NCI-H1930 (cell line): ENCODE measurements around the gene ASTN2.
A peak's percentile ranks its signal among the peaks of the same experiment; 100 is the strongest.

Experiments used
- DNase-seq, 2 experiments: peaks; one replicate each; lab custom pipeline; 2025; lab: John Stamatoyannopoulos, UW

Gene ASTN2

DNA sequence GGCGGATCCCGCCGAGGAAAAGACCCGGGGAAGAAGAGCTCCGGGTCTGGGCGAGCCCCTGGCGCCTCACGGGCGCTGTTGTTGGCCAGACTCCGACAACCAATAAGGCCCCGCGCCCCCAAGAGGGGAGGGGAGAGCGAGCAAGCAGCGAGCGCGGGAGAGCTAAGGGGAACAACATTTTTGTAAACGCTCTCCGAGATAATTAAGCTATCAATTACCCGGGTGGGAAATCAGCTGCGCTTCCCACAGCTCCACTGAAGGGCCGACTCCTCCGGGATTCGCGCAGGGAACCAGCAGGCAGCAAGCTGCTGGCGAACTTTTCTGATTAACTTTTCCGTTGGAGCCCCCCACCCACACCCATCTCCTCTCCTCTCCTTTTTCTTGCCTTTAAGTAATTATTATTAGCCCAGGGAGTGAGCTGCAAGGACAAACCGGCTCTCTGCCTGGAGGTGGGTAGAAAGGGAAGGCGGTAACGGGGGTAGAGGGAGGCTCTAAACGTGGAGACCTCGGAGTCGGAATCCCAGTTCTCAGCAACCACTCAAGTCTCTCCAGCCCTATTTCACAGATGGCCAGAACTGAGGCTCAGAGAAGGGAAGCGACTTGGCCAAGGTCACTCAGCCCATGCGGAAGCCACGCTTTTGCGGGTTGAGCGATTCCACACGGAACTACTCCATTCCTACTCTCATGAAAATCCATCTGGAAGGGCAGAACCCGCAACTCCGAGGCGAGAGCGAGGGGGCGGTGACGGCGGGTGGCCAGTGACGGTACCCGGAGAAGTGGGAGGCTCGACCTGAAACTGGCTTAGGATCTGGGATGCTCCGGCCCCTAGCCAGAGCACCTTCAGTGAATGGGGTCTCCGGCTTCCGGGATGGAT lies 1.3 kb downstream of the ASTN2 start:
- no peak for DNase-seq

DNA sequence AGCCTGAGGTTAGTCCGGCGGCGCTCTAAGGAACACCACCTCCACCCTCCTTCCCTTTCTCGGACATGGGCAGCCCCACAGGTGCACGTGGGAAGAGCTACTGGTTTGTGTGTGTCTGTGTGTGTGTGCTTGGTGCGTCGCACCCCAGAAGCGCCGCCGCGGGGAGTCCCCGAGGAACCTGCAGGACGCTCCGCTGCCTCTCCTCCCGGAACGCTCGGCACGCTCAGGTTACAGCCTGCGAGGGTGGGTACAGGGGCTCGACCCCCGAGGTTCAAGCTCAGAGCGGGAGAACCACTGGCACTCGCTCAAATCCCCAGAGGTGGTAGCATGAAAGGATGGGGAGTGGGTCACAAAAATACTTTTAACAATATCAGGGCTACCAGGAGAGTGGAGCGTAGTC lies 2.0 kb downstream of the ASTN2 start:
- no peak for DNase-seq

DNA sequence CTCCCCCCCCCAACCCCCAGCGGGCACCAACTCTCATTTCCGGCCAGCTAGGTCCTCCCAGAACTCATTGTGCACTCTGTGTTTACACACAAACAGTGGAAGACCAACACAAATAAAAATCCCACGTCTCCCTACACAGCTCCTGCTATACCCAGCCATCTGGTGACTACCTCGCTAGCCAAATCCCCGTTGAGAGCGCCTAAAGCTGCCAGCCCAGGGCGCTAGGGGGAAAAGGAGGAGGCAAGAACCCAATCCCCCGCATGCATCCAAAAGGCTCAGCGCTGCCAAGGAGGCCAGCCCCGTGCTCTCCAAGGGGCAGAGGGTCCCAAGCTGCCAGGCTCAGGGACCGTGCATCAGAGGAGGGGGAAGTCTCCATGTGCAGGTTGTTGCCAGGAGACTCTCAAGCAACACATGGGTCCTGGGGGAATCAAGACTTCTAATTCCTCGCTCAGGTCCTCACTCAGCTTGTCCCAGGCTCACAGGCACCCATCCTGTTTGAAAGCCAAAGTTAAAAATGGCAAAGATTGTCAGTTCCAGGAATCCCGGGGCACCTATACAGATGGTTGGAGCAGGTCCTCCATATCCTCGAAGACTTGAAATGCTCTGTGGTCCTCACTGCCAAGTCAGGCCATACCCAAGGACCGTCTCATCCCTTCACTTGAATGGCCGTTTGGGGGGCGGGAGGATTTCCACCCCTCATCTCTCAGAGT lies 2.7 kb downstream of the ASTN2 start:
- DNase-seq, result no peak

DNA sequence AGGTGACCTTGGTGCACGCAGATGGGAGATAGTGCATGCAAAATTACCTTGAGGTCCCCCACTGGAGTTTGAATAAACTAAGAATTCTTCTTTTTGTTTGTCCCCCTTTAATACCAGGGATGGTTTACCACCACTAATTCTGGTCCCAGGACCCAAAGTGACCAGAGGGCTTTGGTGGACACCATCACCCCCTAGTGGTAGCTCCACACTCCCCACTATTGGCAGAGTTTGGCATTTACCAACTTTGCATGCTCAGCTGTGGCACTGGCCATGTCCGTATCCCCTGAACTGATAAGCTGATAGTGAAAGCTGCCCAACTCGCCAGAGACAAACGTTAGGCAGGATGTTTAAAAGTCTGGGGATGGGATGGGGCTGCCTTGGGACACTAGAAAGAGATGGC lies 3.3 kb downstream of the ASTN2 start:
- peak; percentile 20 to 29 for DNase-seq

DNA sequence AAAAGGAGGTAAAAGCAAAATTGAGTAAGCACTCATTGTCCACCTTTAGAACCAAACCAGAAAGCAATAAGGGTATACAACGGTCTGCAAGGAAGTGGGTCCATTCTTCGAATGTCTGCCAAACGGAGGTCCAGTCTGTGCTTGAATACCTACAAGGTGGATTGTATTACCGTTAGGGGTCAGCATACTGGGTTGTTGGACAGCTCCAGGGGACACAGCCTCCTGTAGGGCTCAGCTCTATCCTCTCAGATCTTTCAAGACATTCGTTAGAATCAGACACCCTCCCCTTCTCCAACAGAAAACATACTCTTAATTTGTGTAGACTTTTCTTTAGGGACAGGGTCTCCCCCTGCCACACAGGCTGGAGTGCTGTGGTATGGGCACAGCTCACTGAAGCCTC lies 5.5 kb downstream of the ASTN2 start:
- DNase-seq, result no peak

DNA sequence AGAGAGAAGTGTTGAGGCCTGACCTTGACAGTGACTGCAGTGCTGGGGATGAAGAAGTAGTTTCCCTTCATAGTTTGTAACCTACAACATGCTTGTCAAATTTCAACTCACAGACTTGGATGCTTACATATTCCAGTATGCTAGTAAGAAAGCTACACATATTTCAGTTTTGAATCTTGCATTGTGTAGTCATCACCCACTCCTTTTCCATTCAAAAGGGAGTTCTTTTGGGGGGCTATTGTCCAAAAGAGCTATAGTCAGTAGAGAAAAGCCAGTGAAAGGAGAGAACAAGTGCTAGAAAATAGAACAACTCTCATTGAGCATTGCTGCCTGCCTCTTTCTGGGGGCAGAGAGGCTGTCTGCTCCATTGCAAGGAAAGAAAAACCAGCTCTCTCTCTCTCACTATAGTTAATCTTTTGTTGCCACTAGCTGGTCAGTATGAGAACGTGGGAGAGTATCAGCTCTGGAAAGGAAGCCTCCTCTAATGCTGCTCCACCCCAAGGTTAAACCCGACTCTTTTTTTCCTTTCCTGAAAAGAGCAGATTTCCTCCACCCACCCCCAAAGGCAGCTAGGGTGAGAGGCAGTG lies 7.3 kb downstream of the ASTN2 start:
- no peak for DNase-seq

DNA sequence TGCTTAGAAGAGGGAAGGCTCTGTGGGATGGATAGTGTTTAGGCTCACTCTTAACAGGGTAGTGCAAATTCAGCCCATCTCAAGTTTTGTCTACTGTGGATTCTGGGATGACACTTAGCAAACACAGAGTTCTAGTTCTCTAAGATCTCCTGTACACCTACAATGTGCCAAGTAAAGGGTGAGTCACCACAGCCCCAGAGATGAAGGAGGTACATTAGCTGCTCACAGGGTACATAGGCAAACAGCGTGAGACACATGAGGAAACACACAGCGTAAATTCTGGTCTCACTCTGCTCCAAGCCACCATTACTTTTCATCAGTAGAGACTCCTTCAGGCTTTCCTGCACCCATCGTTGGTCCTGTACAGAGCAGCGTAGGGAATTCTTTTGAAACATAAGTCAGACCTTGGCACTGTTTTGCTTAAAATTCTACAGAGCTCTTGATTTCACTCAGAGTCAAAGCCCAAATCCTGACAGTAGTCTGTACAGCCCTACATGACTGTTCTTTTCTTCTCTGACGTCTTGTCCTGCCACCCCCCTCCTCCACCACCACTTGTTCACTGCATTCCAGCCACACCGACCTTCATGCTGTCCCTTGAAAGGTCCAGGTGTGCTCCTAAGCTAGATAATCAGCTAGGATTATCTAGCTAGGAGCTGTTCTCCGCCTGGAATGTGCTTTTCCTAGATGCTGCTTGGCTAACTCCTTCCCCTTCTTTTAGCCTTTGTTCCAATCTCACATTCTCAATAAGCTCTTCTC lies 8.7 kb downstream of the ASTN2 start:
- DNase-seq, result no peak

DNA sequence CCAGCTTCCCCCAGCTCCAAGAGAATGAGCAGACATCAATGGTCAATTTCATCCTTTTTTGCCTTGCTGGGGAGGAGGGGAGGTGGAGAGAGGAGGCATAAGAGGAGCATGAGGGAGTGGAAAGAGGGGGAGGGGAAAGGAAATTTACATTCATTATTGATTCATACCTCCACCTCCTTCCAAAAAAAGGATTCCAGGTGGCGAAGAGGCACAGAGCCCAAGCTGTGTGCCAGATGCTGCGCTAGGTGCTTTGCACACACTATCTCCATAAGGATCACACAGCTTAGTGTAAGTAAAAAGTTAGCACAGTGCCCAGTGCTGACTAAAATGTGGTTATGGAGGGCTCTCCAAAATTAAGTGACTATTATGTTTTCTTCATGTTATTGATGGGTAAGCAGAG lies 11.0 kb downstream of the ASTN2 start:
- no peak for DNase-seq

DNA sequence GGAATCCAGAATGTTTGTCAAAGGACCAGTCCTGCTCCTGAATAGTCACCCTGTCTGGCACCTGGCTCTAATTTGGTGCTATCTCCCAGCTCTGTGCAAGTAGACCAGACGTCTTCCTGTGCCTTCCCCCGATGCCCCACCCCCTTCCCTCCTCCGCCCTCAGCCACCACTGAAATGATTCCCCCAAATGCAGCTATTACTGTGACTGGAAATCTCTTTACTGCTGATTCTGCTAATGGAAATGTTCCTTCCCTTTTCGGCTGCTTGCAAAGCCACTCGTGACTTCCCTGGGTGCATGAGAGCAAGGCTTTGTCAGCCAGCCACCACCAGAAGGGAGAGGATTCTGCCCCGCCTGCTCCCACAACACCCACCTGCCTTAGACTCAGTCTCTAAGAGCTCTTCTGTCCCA lies 11.4 kb downstream of the ASTN2 start:
- no peak for DNase-seq

DNA sequence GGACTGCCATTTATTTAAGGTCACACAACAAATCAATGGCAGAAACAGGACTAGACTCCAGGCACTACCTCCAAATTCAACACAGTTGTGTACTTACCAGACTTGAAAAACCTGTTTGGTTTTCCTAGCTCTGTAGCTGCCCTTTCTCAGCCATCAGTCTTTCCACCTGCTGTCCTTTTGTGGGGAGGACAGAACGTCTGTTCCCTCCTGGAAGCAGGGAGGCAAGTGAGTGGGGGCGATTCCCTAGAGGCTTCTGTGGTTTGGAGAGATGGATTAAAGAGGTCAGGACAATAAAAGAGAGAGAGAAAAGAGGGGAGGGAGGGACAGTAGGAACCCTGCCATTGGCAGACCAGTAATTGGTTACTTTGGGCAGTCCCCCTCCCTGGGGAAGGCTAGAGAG lies 14.7 kb downstream of the ASTN2 start:
- peak; percentile 38 to 57 for DNase-seq

DNA sequence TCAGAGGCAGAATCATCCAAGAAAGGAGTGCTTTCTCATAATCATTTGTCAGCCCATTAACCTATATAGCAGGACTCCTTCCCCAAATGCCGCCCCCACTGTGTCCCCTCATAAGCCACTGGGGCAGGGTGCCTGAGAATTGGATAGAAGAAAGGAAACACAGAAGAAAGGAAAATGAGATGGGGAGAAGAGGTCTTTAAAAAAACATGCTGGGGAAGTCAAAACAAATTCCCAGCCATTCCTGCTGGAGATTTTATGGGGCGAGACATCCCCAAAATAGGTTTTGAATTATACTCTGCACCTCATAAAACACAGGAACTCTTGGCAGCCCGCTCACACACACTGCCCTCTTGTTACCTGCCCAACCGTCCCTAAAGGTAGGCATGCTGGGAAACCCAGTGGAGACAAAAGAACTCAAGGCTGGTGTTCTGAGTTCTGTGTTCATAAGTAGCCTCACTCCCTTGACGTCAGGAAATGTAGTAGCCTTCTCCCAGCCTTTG lies 19.7 kb downstream of the ASTN2 start:
- DNase-seq, result no peak

DNA sequence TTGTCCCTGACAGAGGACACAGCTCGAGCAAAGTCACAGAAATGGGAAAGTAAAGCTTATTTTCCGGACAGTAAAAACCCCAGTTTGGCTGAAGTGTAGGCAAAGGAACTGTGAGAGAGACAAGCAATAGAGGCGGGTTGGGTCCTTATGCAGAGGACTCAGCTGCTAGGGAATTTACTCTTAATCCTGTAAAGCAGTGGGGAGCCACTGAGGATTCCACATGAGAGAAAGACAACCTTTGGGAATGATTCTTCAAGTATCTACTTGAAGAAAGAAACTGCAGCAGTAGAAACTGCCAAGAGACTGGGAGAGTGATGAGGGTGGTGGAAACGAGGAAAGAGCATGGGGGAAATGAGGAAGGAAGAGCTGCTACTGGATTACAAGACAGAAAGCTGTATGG lies 20.2 kb downstream of the ASTN2 start:
- DNase-seq, result no peak

DNA sequence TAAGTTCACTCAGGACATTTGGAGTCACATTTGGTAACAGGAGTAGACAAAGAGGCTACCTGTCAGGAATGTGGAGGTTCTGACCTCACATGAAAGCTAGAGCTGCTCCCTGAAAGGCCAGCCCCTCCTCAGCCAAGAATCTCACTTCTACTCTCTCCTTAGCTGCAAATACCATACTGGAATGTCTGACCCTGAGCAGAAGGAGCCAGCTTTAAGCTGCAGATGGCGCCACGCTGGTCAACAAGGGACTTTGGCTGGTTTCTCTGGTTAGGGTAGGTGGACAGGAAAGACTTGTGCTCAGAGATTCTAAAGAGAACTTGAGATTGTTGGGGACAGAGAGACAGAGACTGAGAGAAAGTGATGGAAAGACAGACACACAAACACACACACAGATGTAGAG lies 21.9 kb downstream of the ASTN2 start:
- DNase-seq, result no peak

DNA sequence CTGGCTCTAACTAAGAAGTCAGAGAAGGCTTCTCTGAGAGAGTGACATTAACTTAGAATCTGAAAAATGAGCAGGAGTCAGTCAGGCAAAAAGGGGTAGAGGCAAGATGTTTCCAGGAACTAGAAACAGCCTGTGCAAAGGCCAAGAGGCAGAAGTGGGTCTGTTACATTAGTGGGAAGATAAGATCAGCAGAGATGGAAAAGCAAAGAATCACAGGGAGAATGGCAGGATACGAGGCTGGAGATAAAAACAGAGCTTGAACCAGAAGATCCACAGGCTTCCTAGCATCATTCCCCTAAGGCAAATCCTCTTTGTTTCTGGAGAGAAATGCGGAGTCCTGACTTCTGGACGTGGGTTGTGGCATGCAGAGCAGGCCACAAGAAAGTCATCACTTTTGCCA lies 27.4 kb downstream of the ASTN2 start:
- DNase-seq, result no peak

DNA sequence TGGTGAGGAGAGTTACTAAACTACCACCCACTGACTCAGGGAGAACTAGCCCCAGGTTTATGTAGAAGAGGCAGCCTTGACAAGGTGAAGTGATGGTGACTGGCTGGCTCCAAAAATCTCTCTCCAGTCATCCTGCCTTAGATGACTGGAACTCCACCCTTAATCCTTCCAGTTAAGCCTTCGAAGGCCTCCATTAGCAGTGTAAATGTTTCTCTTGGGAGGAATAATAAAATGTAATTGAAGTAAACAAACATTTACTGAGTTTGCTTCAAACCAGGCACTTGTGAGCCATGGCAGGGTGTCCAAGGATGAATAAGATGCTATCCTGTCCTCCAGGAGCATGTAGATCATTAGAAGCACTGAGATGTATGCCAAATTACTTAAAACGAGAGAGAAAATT lies 35.5 kb downstream of the ASTN2 start:
- DNase-seq, result no peak

DNA sequence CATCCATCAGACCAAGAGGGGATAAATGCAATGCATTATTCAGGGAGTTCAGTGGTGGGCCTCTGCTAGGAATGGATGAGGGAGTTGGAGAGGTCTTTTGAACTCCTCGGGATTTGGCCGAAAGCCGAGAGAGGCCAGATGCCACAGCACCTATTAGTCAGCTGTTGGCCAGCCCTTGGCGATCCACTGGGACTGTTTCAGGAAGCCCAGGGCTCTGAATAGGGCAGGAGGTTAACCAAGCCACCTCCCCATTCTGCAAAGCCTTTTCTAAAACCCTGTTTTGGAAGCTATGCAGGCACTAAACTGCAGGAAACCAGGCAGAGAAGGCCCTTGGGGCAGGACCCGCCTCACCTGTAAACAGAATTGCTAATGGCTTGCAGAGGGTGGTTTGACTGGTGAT lies 37.8 kb downstream of the ASTN2 start:
- DNase-seq, result no peak

DNA sequence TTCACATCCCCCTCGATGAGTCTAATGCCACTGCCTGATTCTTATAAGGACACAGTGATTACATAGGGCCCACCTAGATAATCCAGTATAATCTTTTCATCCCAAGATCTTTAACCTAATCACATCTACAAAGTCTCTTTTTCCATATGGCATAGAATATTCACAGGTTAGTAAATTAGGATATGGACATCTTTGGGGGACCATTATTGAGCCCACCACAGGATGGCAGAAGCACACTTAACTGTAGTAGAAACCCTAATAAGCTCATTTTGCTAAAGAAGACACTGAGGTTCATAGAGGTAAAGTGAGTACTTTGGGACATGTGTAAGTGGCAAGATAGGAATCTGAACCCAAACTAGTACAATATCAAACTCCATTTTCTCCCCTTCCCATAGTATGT lies 38.9 kb downstream of the ASTN2 start:
- DNase-seq, result no peak

DNA sequence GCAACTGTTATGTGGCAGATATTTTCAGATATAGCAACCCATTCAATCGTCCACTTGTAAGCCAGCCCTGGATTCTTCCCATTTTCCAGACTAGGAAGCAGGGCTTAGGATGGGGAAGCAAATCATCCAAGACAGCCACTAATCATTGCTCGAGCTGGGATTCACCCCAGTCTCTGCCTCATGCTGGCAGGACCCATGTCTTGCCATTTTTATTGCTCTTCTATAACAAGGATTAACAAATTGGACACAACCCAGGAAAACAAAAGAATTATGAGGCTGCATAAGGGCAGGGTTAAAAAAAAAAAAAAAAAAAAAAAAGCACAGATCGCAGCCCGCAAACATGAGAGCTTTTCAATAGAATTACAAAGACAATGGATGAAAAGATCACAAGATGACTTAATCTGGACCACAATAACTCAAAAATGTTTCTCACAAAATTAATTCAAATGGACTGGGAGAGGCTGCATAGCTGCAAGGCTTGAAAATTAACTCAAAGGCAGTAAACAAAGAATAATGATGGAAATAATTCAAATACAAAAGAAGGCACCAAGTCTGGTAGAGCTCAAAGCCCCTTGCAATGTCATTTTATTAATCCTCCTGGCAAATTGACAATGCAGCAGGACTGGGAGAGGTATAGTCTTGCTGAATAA lies 40.7 kb downstream of the ASTN2 start:
- DNase-seq, result no peak

DNA sequence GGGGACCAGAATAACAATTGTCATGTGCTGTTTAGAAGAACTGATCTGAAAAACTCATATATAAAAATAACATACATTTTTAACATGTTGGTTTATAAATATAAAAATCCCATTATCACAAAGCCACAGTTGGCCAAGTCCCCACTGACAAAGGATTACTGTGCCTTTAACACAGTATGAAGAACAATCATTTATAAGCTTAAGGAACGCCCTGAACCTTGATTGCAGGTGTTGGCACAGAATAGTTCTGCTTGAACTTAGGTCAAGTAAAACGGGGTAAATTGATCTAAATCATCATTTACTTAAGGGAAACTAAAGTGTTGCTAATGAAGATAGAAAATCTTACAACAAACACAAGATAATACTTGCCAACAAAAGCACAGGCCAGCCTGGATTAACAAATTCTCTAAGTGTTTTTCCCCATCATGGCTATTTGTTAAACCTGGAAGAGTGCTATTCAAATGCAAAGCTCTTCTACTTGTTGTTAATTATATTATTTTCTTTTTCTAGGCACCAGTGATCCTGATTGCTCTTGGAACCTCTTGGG lies 46.1 kb downstream of the ASTN2 start:
- DNase-seq, result no peak

DNA sequence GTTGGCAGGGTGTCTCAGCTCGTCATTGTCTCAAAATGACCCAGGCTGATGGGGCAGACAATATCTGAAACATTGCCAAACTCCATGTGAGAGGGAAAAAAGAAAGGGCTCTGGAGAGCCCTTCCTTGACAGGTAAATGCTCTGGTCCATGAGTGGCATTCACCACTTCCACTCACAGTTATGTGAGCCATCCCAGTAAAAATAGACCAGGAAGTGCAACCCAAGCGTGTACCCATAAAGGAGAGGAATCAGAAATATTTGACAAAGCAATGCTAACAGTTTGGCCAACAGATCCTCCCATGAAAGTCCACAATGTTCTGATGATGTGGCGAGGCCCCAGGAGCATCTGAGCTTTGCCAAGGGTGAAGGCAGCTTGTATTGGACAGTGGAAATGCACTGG lies 49.4 kb downstream of the ASTN2 start:
- no peak for DNase-seq

DNA sequence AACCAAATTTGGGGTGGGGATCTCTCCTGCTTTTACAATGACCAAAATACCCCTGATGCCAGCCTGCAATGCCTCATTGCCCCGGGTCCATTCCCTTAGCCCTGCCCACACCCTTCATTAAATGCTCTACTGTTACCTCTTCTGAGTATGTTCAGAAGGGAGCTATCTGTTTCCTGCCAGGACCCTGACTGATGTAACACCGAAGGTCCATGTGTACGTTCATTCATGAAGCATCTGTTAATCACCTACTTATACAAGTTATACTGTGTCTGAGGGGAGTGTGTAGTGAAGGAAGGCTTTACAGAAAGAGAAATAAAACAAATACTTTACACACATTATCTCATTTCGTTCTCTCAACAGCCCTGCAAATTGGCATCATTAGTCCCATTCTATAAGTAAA lies 51.9 kb downstream of the ASTN2 start:
- DNase-seq, result no peak
